ENCODE data around the gene NFKBIA. TPM values are rescaled to one million over a fixed set of nuclear protein-coding genes. Genes with fewer than 3 reads are reported as not detected.

The NFKBIA gene
- polyA plus RNA-seq, 4 donors = 108 to 173 (median 122) TPM

DNA sequence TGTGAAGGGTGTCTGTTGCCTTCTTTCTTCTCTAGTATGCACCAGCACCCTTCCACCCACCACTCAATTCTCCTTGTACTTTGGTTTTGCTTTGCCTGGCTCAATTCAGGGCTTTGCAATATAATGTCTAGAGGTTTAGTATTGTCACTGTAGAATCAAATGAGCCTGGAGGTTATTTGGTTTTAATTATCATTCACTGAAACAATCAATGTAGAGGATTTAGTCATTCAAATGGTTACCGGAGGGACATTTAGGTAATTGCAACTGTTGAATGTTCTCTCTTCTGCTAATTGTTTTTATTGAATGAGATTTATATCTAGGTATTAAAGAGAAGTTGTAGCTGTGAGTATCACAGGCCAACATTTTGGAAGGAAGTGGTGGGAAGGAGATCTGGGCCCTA, 29.3 kb upstream of the NFKBIA start:
- 95 to 97% (median 96%) methylated on average over 1 of the region's 1 CpG for WGBS, 3 donors
- Histone ChIP-seq H3K4me1 (ENCODE audit: control insufficient read depth in 3 of 3, insufficient read depth in 2 of 3, low read depth in 1 of 3, low read length in 2 of 3) (no peaks in the 10 kb centered on the region), H3K4me3 (ENCODE audit: low read depth in 1 of 3, low read length in 3 of 3) (no peak overlapping the region), H3K27me3 (ENCODE audit: control insufficient read depth in 3 of 3, insufficient read depth in 3 of 3, low read length in 3 of 3) (no peaks in the 10 kb centered on the region), H3K36me3 (ENCODE audit: control insufficient read depth in 3 of 3, insufficient read depth in 2 of 3, low read depth in 1 of 3, low read length in 3 of 3) (no peaks in the 10 kb centered on the region), H3K27ac (ENCODE audit: low read depth in 1 of 3, low read length in 2 of 3) (no peak overlapping the region), H3K9me3 (ENCODE audit: control insufficient read depth in 2 of 2, insufficient read depth in 1 of 2, low read depth in 1 of 2, low read length in 1 of 2) (no peaks in the 10 kb centered on the region)
- FAIRE-seq (no peak), DNase-seq (no peak)

DNA sequence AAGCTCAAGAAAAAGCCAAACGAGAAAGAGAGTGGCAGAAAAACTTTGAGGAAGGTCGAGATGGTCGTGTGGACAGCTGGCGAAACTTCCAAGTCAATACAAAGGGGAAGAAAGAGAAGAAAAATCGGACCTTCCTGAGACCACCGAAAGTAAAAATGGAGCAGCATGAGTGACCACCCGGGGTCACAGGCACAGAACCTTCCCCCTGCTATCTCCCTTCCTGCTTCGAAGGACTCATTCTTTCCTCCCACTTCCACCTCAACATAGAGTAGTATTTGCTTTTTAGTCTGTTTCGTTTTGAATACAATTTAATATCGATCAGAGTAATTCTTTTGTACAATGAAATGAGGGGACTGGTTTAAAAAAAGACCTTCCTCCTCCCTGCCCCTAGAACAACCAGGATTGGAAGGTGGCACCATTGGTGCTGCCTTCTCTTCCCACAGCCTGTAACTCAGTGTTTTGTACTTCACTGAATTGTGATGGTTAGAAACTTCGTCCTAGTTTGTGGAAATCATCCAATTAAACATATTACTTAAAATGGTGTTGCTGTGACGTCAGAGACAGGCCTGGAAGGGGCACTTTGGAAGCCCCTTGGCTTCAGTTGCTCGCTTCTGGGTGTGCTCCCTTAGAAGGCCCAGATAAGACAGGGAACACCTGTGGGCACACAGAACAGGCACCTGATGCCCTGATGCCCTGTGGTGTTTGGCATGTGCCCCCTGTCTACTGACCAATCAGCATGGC, 26.1 kb upstream of the NFKBIA start:
- H3K36me3 ChIP-seq (ENCODE audit: control insufficient read depth in 3 of 3, insufficient read depth in 2 of 3, low read depth in 1 of 3, low read length in 3 of 3) = no peaks in the 10 kb centered on the region
- H3K27ac ChIP-seq (ENCODE audit: low read depth in 1 of 3, low read length in 2 of 3) = no peak overlapping the region
- 74 to 79% (median 78%) methylated on average over 10 to 13 of the region's 13 CpGs for WGBS, 3 donors
- no peak overlapping the region for H3K4me3 ChIP-seq (ENCODE audit: low read depth in 1 of 3, low read length in 3 of 3)
- no peaks in the 10 kb centered on the region for H3K27me3 ChIP-seq (ENCODE audit: control insufficient read depth in 3 of 3, insufficient read depth in 3 of 3, low read length in 3 of 3)
- no peak for DNase-seq
- no peaks in the 10 kb centered on the region for H3K4me1 ChIP-seq (ENCODE audit: control insufficient read depth in 3 of 3, insufficient read depth in 2 of 3, low read depth in 1 of 3, low read length in 2 of 3)
- H3K9me3 ChIP-seq (ENCODE audit: control insufficient read depth in 2 of 2, insufficient read depth in 1 of 2, low read depth in 1 of 2, low read length in 1 of 2) = no peaks in the 10 kb centered on the region
- FAIRE-seq = no peak

DNA sequence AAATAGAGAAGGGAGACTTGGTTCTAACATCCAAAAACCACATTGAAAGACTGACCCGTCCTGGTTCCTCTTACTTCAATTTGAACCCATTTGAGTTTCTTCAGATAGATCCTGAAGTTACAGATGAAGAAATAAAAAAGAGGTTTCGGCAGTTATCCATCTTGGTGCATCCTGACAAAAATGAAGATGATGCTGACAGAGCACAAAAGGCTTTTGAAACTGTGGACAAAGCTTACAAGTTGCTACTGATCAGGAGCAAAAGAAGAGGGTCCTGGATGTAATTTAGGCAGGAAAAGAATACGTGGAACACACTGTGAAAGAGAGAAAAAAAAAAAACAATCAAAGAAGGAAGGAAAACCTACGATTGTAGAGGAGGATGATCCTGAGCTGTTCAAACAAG, 25.4 kb upstream of the NFKBIA start:
- DNase-seq (no peak), FAIRE-seq (no peak)
- WGBS, 3 donors = 51 to 58% (median 55%) methylated on average over 4 of the region's 4 CpGs
- Histone ChIP-seq H3K27ac (ENCODE audit: low read depth in 1 of 3, low read length in 2 of 3) (no peak overlapping the region), H3K27me3 (ENCODE audit: control insufficient read depth in 3 of 3, insufficient read depth in 3 of 3, low read length in 3 of 3) (no peaks in the 10 kb centered on the region), H3K9me3 (ENCODE audit: control insufficient read depth in 2 of 2, insufficient read depth in 1 of 2, low read depth in 1 of 2, low read length in 1 of 2) (no peaks in the 10 kb centered on the region), H3K4me1 (ENCODE audit: control insufficient read depth in 3 of 3, insufficient read depth in 2 of 3, low read depth in 1 of 3, low read length in 2 of 3) (no peaks in the 10 kb centered on the region), H3K36me3 (ENCODE audit: control insufficient read depth in 3 of 3, insufficient read depth in 2 of 3, low read depth in 1 of 3, low read length in 3 of 3) (no peaks in the 10 kb centered on the region), H3K4me3 (ENCODE audit: low read depth in 1 of 3, low read length in 3 of 3) (no peak overlapping the region)

DNA sequence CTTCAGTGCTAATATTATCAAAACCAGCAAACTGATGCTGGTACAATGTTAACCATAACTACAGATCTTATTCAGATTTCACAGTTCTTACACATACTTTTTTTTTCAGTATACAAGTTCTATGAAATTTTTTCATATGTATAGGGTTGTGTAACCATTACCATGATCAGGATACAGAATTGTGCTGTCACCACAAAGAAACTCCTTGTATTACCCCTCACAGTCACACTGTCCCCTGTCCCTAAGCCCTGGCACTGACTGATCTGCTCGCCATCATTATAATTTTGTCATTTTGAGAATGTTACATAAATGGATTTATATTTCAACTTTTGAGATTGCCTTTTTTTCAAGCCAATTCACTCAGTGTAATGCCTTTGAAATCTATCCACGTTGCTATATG, 21.3 kb upstream of the NFKBIA start:
- Histone ChIP-seq H3K36me3 (ENCODE audit: control insufficient read depth in 3 of 3, insufficient read depth in 2 of 3, low read depth in 1 of 3, low read length in 3 of 3) (no peaks in the 10 kb centered on the region), H3K27ac (ENCODE audit: low read depth in 1 of 3, low read length in 2 of 3) (no peak overlapping the region), H3K4me1 (ENCODE audit: control insufficient read depth in 3 of 3, insufficient read depth in 2 of 3, low read depth in 1 of 3, low read length in 2 of 3) (no peaks in the 10 kb centered on the region), H3K4me3 (ENCODE audit: low read depth in 1 of 3, low read length in 3 of 3) (no peak overlapping the region), H3K9me3 (ENCODE audit: control insufficient read depth in 2 of 2, insufficient read depth in 1 of 2, low read depth in 1 of 2, low read length in 1 of 2) (peaks cover 0 to 6% of the 10 kb centered on the region in 2 donors), H3K27me3 (ENCODE audit: control insufficient read depth in 3 of 3, insufficient read depth in 3 of 3, low read length in 3 of 3) (no peaks in the 10 kb centered on the region)
- no peak for DNase-seq
- 58 to 70% (median 62%) methylated on average over 2 of the region's 2 CpGs for WGBS, 3 donors
- no peak for FAIRE-seq

DNA sequence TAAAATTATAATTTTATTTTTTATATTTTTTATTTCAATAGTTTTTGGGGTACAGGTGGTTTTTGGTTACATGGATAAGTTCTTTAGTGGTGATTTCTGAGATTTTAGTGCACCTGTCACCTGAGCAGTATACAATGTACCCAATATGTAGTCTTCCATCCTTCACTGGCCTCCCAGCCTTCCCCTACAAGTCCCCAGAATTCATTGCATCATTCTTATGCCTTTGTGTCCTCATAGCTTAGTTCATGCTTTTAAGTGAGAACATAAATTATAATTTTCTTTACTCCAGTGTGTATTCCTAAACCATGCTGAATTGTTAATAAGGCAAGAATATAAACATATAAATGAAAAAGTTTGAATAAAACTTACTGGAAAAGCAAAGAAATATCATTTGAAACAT, 19.1 kb upstream of the NFKBIA start:
- Histone ChIP-seq H3K27ac (ENCODE audit: low read depth in 1 of 3, low read length in 2 of 3) (no peak overlapping the region), H3K9me3 (ENCODE audit: control insufficient read depth in 2 of 2, insufficient read depth in 1 of 2, low read depth in 1 of 2, low read length in 1 of 2) (peaks cover 0 to 6% of the 10 kb centered on the region in 2 donors), H3K4me3 (ENCODE audit: low read depth in 1 of 3, low read length in 3 of 3) (no peak overlapping the region), H3K4me1 (ENCODE audit: control insufficient read depth in 3 of 3, insufficient read depth in 2 of 3, low read depth in 1 of 3, low read length in 2 of 3) (no peaks in the 10 kb centered on the region), H3K36me3 (ENCODE audit: control insufficient read depth in 3 of 3, insufficient read depth in 2 of 3, low read depth in 1 of 3, low read length in 3 of 3) (no peaks in the 10 kb centered on the region), H3K27me3 (ENCODE audit: control insufficient read depth in 3 of 3, insufficient read depth in 3 of 3, low read length in 3 of 3) (no peaks in the 10 kb centered on the region)
- FAIRE-seq (no peak), DNase-seq (no peak)

DNA sequence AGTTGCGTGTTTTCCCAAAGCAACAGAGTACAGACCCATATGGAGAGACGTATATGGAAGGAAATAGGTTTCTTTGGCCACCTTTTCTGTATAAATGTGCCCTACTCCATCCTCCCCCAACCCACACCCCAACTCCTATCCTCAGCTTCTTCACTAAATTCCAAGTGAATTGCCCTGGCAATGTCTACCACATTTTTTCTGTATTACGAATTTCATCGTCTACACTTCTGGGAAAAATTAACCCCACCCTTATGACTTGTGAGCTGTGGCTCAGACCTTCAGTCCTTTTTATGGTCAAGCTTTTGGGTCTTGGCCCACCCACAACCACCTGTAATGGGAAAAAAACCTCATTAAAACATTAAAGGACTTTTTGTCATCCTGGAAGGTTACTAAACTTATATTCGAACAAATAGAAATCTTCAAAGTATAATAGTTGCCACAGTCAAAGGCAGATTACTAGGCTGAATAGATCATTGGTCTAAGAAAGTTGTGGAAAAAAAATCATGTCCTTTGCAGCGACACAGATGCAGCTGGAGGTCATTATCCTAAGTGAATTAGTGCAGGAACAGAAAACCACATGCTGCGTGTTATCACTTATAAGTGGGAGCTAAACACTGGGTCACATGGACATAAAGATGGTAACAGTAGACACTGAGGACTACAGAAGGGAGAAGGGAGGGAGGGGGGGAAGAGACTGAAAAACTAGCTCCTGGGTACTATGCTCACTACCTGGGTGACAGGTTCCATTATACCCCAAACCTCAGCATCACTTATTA, 15.7 kb upstream of the NFKBIA start:
- FAIRE-seq (no peak), DNase-seq (no peak)
- Histone ChIP-seq H3K27me3 (ENCODE audit: control insufficient read depth in 3 of 3, insufficient read depth in 3 of 3, low read length in 3 of 3) (no peaks in the 10 kb centered on the region), H3K4me3 (ENCODE audit: low read depth in 1 of 3, low read length in 3 of 3) (no peak overlapping the region), H3K36me3 (ENCODE audit: control insufficient read depth in 3 of 3, insufficient read depth in 2 of 3, low read depth in 1 of 3, low read length in 3 of 3) (no peaks in the 10 kb centered on the region), H3K9me3 (ENCODE audit: control insufficient read depth in 2 of 2, insufficient read depth in 1 of 2, low read depth in 1 of 2, low read length in 1 of 2) (peaks cover 0 to 6% of the 10 kb centered on the region in 2 donors), H3K4me1 (ENCODE audit: control insufficient read depth in 3 of 3, insufficient read depth in 2 of 3, low read depth in 1 of 3, low read length in 2 of 3) (no peaks in the 10 kb centered on the region), H3K27ac (ENCODE audit: low read depth in 1 of 3, low read length in 2 of 3) (no peak overlapping the region)
- WGBS, 3 donors = 76 to 87% (median 86%) methylated on average over 7 of the region's 7 CpGs

DNA sequence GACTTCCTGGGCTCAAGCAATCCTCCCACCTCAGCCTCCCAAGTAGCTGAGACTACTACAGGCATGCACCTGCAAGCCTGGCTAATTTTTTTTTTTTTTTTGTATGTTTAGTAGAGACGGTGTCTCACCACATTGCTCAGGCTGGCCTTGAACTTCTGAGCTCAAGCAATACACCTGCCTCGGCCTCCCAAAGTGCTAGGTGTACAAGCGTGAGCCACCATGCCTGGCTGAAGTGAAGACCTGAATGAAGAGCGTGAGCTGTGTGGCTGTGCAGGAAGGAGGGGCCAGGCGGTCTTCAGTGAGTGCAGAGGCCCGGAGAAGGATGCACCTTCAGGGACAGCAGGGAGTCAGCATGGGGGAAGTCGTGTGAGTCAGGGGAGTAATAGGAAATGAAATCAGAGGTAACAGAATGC, 14.9 kb upstream of the NFKBIA start:
- Histone ChIP-seq H3K27ac (ENCODE audit: low read depth in 1 of 3, low read length in 2 of 3) (no peak overlapping the region), H3K4me1 (ENCODE audit: control insufficient read depth in 3 of 3, insufficient read depth in 2 of 3, low read depth in 1 of 3, low read length in 2 of 3) (no peaks in the 10 kb centered on the region), H3K36me3 (ENCODE audit: control insufficient read depth in 3 of 3, insufficient read depth in 2 of 3, low read depth in 1 of 3, low read length in 3 of 3) (no peaks in the 10 kb centered on the region), H3K27me3 (ENCODE audit: control insufficient read depth in 3 of 3, insufficient read depth in 3 of 3, low read length in 3 of 3) (no peaks in the 10 kb centered on the region), H3K4me3 (ENCODE audit: low read depth in 1 of 3, low read length in 3 of 3) (no peak overlapping the region), H3K9me3 (ENCODE audit: control insufficient read depth in 2 of 2, insufficient read depth in 1 of 2, low read depth in 1 of 2, low read length in 1 of 2) (peaks cover 0 to 6% of the 10 kb centered on the region in 2 donors)
- FAIRE-seq = no peak
- WGBS, 3 donors = 66 to 70% (median 67%) methylated on average over 7 of the region's 7 CpGs
- DNase-seq = no peak

DNA sequence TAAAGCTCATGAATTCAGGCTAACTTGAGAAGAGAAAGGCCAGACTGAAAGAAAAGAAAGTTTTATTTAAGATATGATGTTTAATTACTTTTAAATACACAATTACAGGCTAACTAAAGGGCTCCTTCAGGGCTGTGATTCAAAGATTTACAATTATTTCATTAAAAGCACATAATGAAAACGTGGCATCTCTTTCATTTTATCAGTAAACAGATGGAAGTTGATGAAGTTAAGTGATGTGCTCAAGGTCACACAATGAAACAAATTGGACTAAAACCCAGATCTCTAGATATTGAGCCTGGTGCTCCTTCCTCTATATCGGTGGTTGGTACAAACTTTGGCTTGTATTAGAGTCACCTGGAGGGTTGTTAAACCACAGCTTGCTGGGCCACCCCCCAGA, 13.5 kb upstream of the NFKBIA start:
- Histone ChIP-seq H3K27ac (ENCODE audit: low read depth in 1 of 3, low read length in 2 of 3) (no peak overlapping the region), H3K9me3 (ENCODE audit: control insufficient read depth in 2 of 2, insufficient read depth in 1 of 2, low read depth in 1 of 2, low read length in 1 of 2) (no peaks in the 10 kb centered on the region), H3K4me3 (ENCODE audit: low read depth in 1 of 3, low read length in 3 of 3) (no peak overlapping the region), H3K27me3 (ENCODE audit: control insufficient read depth in 3 of 3, insufficient read depth in 3 of 3, low read length in 3 of 3) (no peaks in the 10 kb centered on the region), H3K4me1 (ENCODE audit: control insufficient read depth in 3 of 3, insufficient read depth in 2 of 3, low read depth in 1 of 3, low read length in 2 of 3) (no peaks in the 10 kb centered on the region), H3K36me3 (ENCODE audit: control insufficient read depth in 3 of 3, insufficient read depth in 2 of 3, low read depth in 1 of 3, low read length in 3 of 3) (no peaks in the 10 kb centered on the region)
- 53 to 72% (median 64%) methylated on average over 2 of the region's 2 CpGs for WGBS, 3 donors
- FAIRE-seq = no peak
- DNase-seq = no peak
